GM18951 (cell line): Measurements from ENCODE around the gene NT5DC1.

Experiments used
- POLR2A ChIP-seq: IDR thresholded peaks from 4 replicates; pipeline ENCODE4 v1.6.1; 2011; ENCODE audit warnings: mild to moderate bottlenecking; ENCODE audit not compliant: insufficient read length, insufficient read depth; ENCODE audit errors: extremely low read depth
- in situ Hi-C: fragments of 300-500 bp; cut with MboI; formaldehyde crosslinking; loops from one replicate; pipeline ENCODE4 v1.12.0; 2022; ENCODE audit warnings: low sequenced_read_pairs, mixed read lengths, inconsistent platforms; ENCODE audit not compliant: unreplicated experiment

NT5DC1 gene

GRCh38 chr6:116073765-116074440 lies 26.8 kb upstream of the NT5DC1 start:
- in situ Hi-C loops, result no loop called here
- no peak for TF ChIP-seq POLR2A

GRCh38 chr6:116074732-116075390 lies 25.8 kb upstream of the NT5DC1 start:
- in situ Hi-C loops, result no loop called here
- TF ChIP-seq POLR2A, result no peak

- TF ChIP-seq POLR2A, result no peak
- in situ Hi-C loops, result no loop called here
Measured at GRCh38 chr6:116078522-116078921, 22.1 kb upstream of the NT5DC1 start.

- in situ Hi-C loops, result no loop called here
- no peak for TF ChIP-seq POLR2A
Measured at GRCh38 chr6:116078945-116079344, 21.7 kb upstream of the NT5DC1 start.

- in situ Hi-C loops, result no loop called here
- TF ChIP-seq POLR2A, result no peak
Measured at GRCh38 chr6:116083052-116083451, 17.6 kb upstream of the NT5DC1 start.

- in situ Hi-C loops, result no loop called here
- no peak for TF ChIP-seq POLR2A
Measured at GRCh38 chr6:116084284-116084683, 16.4 kb upstream of the NT5DC1 start.

- in situ Hi-C loops, result no loop called here
- TF ChIP-seq POLR2A, result no peak
Measured at GRCh38 chr6:116087437-116088027, 13.1 kb upstream of the NT5DC1 start.

- no peak for TF ChIP-seq POLR2A
- in situ Hi-C loops, result no loop called here
Measured at GRCh38 chr6:116088946-116089345, 11.7 kb upstream of the NT5DC1 start.

- in situ Hi-C loops, result no loop called here
- TF ChIP-seq POLR2A, result no peak
Measured at GRCh38 chr6:116090251-116090650, 10.4 kb upstream of the NT5DC1 start.

- TF ChIP-seq POLR2A, result no peak
Measured at GRCh38 chr6:116094041-116094440, 6.6 kb upstream of the NT5DC1 start.

GRCh38 chr6:116096048-116096759 lies 4.4 kb upstream of the NT5DC1 start:
- in situ Hi-C loops, result loop anchor here (5.0 kb wide), 1 partner anchor 84 kb away; no protein-coding TSS in a partner anchor

More at GRCh38 chr6:116094041-116094440, 6.6 kb upstream of the NT5DC1 start:
- in situ Hi-C loops, result no loop called here

- TF ChIP-seq POLR2A, result no peak
- in situ Hi-C loops, result loop anchor here (5.0 kb wide), 1 partner anchor 85 kb away; no protein-coding TSS in a partner anchor
Measured at GRCh38 chr6:116096979-116097816, 3.5 kb upstream of the NT5DC1 start.

GRCh38 chr6:116099036-116099435 lies 1.6 kb upstream of the NT5DC1 start:
- TF ChIP-seq POLR2A, result no peak
- in situ Hi-C loops, result loop anchor here (5.0 kb wide), 1 partner anchor 87 kb away; no protein-coding TSS in a partner anchor

GRCh38 chr6:116101302-116101718 lies 657 bp downstream of the NT5DC1 start:
- in situ Hi-C loops, result no loop called here
- TF ChIP-seq POLR2A, result no peak
